HG02970 (cell line): Measurements from ENCODE around the gene BTBD9.
A peak's percentile ranks its signal among the peaks of the same experiment; 100 is the strongest.

ENCODE experiments used
- ATAC-seq: cut with Tn5 transposase; IDR thresholded peaks from one replicate; pipeline ENCODE4 v1.9.1; 2021; ENCODE audit warnings: mild to moderate bottlenecking, moderate library complexity, moderate number of reproducible peaks; ENCODE audit not compliant: unreplicated experiment, low FRiP score

The BTBD9 gene

DNA sequence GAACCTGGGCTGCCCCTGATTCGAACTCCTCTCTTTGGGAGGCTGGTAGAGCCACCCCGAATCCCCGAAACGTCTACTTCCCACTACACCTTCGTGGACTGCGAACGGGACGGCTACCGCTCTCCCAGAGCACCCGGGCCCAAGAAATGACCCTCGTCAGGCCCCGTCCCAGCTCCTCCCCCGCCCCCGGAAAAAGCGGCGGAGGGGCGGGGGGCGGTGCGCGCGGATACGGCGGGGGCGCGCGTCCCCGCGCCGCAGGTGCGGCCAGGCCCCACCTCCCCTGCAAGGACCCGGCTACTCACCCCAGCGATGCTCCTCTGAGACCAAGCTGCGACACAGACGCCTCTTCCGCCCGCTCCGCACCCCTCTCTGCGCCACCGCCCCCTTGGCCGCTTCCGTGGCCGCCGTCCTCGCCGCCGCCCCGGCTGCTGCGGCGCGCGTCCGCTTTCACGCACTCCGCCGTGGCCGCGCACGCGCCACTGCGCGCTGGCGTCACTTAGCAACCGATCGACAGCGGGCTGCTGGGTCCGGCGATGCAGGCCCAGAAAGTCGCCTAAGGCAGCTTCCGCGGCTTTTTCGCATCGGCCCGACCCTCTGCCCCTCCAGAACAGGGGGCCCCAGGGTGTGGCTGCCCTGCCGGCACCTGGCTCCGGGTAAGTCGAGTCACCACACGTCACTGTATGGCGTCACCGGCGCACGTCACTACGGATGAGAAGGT, at the start of gene BTBD9:
Gene BTBD9, minus strand, starts transcription at position 432 of the 718 bp plus-strand sequence.
- ATAC-seq: peak; percentile 82

DNA sequence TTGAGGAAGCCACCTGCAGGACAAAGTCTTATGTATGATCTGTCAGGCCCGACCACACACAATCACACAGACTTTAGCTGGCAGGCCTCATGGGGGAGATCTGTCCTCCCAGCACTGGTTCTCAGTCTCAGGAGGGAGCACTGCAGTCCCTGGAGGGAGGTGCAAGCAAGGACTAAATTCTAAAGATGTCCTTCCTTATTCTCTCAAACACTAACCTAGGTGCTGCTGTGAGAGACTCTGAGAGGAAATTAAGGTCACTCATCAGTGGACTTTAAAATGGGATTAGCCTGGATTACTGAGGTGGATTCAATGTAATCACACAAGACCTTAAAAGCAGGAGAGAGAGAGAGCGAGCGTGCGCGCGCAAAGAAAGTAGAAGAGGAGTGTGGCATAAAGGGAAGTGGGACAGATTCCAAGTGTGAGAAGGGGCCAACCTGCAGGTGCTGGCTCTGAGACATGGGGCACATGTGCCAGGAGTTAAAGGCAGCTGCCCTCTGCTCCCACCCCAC, 48.9 kb upstream of the BTBD9 start:
- no peak for ATAC-seq

DNA sequence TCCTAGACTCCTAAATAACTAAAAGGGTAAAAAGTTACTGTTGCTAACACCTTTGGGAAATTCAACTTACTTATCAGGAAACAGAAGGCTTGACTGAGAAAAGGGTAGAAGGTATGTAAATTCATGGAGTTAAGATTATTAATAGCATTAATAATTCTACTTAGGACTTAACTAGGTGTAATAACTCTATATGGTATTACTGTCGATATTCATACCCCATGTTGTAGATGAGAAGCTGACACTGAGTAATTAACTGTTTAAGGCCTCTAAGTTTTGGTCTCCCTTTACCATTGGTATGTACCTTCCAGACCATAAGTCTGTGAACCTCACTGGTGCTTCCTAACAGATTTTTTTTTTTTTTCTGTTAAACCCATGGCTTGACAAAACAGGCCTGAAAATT, 47.8 kb upstream of the BTBD9 start:
- ATAC-seq: no peak

DNA sequence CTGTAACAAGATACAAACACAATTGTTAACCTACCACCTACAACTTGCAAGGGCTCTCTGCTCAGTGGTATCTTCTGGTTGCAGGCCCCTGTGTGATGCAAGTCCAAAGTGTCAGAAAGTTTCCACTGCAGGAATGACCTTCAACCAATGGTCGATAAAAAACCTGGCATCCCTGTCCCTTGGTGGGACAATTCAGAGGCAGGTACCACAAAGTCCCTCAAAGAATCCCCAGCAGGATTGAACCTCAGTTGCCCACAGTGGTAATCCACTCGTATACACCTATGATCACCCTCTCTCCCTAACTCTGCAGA, 47.3 kb upstream of the BTBD9 start:
- ATAC-seq: no peak

DNA sequence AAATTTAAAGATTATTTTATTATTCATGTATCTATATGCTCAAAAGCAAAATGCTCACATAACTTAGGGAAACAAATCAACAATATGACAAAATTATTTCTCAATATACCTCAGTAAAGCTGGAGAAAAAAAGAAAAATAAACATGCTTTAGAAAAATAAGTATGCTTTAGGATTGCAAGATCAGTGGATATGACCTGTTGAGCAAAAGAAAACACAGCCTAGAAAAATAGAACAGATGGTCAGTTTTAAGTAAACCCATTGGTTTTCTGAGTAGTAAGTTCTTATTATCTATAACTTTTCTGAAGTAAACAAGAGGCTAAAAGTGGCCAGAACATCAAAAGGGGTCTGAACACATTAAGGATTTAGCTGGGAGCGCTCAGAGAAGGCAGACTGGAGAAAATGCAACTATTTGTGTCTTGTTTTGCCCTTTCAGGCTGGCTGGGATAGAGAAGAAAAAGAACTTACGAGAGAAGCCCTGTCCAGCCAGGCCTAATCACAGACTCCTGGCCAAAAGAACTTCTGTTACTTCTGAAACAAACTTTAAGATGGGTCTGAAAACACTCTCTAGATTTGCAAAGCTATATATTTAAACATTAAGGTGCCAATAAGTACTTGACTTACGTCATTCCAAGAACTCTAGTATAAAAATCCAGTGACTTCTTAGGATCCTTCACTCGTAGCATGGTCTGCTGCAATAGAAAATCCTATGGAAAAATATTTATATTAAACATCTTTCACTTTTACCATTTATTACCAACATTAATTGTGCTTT, 46.7 kb upstream of the BTBD9 start:
- ATAC-seq: no peak

DNA sequence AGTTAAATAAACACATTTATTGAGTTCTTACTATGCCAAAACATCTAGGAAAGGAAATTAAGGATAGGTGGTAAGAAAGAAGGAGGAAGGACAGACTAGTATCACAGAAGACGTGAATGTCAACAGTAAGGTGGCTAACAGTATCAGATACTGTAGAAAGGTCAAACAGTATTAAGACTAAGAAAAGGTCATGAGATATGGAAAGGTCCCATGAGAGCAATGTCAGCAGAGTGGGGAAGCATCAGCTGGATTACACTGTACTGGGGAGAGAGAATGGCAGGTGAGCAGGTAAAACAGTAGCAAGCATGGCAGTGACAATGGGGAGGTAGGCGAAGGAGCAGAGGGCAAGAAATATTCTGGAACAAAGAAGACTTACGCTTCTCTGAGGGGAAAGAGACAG, 45.2 kb upstream of the BTBD9 start:
- no peak for ATAC-seq

DNA sequence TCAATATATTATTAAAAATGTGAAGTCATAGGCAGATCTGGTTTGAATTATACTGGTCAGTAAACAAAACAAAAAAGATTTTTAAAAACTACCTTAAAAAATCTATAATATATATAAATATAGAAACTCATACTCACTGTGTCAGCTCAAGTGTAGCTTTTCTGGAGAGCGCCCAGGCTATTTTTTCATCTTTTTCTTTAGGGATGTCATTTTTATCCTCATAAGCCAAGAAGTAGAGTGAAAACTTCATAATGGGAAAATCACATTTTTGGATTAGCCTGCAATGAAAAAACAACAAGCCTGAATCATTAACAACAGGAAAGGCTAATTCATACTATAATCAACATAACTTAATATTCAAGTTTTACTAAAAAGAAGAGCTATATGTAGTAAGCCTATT, 44.5 kb upstream of the BTBD9 start:
- ATAC-seq: no peak

DNA sequence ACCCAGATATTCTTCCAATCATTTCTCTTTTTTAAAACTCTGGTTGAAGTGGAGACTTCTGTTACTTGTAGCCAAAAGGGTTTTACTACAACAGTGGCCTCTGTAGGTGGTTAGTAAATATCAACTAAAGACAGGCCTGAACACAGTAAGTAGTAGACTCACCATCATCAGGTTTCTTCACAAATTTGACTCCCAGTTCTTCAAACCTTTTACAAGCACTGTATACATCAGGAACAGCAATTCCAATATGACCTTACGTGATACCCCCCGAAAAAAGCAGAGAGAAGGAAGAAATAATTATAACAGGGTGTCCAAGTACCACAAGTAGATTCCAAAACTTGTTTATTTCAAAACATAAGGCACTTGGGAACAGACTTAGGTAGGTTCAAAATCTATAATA, 42.1 kb upstream of the BTBD9 start:
- no peak for ATAC-seq

DNA sequence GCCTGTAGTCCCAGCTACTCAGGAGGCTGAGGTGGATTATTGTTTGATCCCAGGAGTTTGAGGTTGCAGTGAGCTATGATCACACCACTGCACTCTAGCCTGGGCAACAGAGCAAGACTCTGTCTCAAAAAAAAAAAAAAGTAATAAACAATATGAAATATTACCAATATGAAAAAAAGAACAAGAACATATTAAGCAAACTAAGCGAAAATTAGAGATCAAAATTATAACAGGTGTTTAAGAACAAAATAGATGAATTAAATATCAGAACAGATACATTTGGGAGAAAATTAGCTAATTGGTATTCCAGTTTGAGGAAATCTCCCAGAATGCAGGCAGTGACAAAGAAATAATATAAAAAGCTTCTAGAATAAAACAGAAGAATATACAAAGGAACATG, 39.9 kb upstream of the BTBD9 start:
- no peak for ATAC-seq

DNA sequence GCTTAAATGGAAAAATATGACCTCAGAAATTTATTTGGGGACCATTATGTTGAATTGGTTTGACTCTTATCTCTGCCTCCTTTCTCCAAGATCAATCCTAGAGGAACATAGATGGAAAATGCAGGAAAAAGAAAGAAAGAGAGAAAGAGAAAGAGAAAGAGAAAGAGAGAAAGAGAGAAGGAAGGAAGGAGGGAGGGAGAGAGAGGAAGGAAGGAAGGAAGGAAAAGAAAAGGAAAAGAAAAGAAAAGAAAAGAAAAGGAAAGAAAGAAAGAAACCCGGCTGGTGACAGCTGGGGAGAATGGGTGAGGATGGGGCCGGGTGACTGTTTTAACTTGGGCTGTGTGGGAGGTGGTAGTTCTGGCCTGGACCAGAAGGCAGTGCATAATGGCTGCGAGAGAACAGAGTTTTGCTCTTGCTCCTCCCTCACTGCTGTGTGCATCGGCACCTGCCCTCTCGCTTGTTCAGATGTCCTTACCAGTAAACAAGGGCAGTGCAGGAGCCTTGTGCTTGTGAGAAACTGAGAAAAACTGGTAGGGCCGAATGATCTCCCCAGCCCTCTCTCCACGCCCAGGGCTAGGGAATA, 38.5 kb upstream of the BTBD9 start:
- ATAC-seq: no peak

DNA sequence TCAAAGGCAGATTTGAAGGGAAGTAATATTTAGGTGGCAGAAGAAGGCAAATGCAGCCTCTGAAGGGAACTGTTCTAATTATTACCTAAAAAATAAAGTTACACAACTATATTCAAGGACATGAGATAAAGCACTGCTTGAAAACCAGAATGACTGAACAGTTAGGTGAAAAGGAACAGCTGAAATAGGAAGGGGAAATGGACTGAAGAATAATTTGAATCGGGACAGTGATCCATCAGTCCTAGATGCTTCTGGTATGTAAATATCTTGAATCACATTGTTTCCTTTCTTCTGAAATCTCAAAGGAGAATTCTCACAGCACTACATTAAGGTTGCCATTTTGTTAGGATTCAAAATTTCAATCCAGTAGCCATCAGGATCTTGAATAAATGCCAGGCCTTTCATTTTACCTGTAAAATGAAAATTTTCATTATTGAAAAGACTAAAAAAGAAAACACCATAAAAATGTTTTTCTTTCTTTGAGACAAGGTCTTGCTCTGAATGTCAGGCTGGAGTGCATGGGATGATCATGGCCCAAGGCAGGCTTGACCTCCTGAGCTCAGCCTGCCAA, 37.3 kb upstream of the BTBD9 start:
- ATAC-seq: no peak

DNA sequence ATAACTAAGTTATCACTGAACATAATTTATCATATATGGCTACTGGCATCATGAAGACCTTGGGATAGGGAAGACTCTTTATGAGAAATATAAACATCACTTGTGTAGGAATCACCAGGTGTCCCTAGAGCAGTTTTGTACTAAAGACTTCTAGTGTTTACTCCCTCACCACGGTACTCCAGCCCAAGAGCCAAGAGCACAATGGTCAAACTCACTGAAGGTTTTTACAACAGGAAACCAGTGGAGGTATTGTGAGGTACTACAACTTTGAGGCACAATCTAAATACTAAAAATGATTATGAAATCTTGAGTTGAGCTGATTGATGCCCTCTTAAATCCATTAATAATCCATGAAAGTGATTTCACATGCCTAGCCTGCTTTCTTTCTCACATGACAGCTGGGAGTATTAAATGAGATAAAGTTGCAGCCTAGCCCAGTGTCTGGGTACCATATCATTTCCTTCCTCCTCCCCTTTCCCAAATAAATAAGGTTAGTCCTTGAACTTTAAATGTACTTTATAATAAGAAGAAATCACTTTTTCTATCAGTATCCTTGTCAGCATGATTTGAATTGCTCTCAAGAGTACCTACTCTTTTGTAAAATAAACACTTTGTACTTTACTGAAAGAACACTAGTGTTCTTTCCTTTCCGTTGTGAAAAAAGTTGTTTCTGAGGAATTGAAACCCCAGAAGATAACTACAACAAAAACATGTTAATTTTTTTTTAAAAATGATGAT, 36.7 kb upstream of the BTBD9 start:
- ATAC-seq: no peak

DNA sequence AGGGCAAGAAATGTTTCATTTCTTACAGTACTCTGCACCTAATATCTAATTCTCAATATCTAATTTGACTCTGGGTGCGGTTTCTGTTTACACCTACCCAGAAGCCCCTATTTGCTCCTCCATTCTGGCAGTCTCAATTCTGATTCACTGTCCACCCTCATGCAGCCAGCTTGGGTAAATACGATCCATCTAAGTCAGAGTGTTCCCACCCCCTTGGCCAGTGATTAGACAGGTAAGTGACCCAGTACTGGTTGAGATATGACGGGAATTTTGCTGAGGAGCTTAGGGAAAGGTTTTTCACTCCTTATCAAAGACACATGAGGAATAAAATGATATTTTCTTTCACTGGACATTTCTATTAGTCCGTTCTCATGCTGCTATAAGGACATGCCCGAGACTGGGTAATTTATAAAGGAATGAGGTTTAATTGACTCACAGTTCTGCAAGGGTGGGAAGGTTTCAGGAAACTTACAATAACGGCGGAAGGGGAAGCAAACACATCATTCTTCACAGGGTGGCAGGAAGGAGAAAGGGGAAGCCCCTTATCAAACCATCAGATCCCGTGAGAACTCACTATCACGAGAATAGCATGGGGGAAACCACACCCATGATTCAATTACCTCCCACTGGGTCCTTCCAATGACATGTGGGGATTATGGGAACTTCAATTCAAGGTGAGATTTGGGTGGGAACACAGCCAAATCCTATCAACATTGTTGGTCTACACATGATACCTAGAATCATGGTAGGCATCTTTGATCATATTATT, 33.9 kb upstream of the BTBD9 start:
- ATAC-seq: no peak

DNA sequence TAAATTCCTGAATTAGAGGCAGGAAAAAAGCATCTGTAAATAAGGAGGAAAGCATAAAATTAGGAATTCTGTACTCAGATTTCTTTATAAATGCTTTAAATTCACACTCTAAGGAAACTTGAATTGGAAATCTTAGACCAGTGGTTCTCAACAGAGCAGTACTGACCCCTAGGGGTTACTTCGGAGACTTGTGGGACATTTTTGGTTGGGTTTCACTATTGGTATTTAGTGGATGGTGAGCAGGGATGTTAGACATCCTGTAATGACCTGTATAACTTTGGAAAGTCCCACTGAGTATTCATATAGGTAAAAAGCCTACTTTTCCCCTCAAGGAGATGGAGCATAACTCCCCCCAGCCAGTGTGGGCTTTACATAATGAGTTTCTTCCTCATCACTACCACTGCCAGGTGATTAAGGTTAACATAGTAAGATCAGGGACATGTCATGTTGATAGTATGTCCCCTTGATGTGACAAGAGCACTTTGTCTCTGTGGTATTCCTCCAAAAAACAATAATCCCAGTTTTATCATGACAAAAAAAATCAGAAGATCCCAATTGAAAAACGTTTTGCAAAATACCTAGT, 32.2 kb upstream of the BTBD9 start:
- peak; percentile 77 for ATAC-seq

DNA sequence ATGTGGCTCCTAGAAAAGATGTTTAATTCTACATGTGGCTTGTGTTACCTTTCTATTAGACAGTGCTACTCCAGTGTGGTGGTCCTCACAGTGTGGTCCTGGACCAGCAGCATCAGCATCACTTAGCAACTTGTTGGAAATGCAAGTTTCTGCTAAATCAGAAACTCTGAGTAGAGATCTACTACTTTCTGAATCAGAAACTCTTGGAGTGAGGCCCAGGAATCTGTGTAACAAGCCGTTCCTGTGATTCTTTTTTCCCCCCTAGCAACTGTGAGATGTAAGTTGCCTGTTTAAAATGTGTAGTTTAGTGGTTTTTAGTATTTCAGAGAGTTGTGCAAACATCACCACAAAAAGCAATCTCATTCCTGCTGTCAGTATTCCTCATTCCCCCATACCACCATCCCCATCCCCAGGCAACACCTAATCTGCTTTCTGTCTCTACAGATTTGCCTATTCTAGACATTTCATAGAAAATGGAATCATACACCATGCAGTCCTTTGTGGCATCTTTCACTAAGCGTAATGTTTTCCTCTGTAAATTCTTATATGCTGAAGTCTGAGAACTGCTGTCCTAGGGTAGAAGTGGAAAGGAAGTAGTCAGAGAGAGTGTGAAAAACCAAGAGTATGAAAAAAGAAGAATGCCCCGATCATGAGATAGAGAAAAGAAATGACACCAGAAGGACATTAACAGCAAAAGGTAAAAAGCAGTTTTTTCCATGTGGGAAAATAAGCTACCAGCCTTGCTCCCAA, 18.9 kb upstream of the BTBD9 start:
- no peak for ATAC-seq

DNA sequence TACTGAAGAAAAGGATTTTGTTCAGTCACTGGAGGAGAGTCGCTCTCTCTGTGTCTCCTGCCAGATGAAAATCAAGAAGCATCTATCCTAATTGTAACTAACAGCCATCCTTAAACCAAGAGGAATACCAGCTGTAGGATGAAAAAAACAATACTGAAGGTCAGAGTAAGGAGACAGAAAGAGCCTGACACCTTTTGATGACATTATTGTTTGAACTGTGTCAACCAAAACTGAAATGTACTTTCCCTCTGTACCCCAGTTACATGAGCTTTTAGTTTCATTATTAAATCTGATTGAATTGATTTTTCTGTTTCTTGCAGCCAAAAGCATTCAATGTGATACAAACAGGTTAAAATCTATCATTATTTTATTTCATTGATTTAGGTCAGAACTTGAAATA, 17.2 kb upstream of the BTBD9 start:
- ATAC-seq: no peak

DNA sequence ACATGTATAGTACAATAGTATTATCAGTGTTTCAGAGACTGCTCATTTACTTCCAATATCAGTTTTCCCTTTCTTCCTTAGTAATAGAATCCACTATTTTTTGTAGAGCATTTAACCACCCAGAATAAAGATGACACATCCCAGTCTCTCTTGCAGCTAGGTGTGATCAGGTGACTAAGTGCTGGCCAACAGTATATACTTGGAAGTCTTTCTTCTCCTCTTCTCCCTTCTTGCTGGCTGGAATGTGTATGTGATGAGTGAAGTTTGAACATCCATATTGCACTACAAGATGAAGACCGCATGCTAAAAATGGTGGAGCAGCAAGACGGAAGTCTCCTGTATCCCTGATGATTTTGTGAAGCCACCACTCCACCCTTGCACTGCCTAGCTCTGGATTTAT, 14.5 kb upstream of the BTBD9 start:
- no peak for ATAC-seq

DNA sequence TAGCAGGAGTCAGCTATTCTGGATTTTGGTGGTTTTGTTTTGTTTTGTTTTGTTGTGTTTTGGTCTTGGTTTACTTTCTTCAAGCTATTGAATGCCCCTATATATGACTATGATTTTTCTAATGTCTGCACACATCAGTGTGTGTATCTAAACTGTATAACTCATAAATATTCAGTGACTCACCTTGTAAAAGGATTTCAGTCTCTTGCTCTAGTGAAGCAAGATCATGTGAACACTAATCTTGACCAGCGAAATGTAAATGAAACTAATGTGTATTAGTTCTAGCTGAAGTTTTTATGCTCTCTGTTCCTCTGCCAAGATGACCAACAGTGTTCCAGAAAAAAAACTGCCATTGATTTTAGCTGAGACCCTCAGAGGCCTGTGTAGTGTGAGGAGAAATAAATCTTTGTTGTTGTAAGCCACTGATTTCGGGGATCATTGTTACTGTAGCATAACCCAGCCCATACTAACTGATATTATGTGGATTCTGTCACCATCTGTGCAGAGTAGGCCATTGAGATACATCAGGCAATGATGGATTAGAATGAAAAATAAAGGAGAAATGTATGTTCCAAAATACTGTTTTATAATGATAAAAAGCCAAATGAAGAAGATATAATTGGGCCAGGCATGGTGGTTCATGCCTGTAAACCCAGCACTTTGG, 11.5 kb upstream of the BTBD9 start:
- no peak for ATAC-seq
